HepG2 (cell line): ENCODE measurements around the gene TBC1D2B. TPM values are rescaled to one million over a fixed set of nuclear protein-coding genes. Genes with fewer than 3 reads are reported as not detected.
A peak's percentile ranks its signal among the peaks of the same experiment; 100 is the strongest.

Source experiments
- BRD4 ChIP-seq: sonication (generic); formaldehyde crosslinking; IDR thresholded peaks from 2 replicates; pipeline ENCODE4 v1.4.0; 2020; ENCODE audit warnings: missing genetic modification reagents
- CEBPG ChIP-seq: IDR thresholded peaks from 2 replicates; pipeline ENCODE4 v1.6.1; 2016
- EHMT2 ChIP-seq: fragments of 200-600 bp; sonication (generic); IDR thresholded peaks from 2 replicates; pipeline ENCODE4 v1.7.0; 2017; ENCODE audit warnings: antibody characterized with exemption, low read depth, low read length, borderline replicate concordance
- FOXK2 ChIP-seq: fragments of 450-650 bp; IDR thresholded peaks from 2 replicates; pipeline ENCODE4 v1.6.1; 2016
- HNRNPK ChIP-seq: fragments of 200-400 bp; formaldehyde crosslinking; IDR thresholded peaks from 2 replicates; pipeline ENCODE4 v1.6.1; 2018; ENCODE audit warnings: low read length, low read depth, moderate library complexity, mild to moderate bottlenecking; ENCODE audit not compliant: poor library complexity, severe bottlenecking
- JDP2 ChIP-seq: sonication (generic); formaldehyde crosslinking; IDR thresholded peaks from 2 replicates; pipeline ENCODE4 v1.8.1; 2022; ENCODE audit warnings: missing genetic modification reagents, borderline replicate concordance
- KDM1A ChIP-seq: IDR thresholded peaks from 2 replicates; pipeline ENCODE4 v1.6.1; 2016; ENCODE audit warnings: missing compliant biosample characterization
- KDM6A ChIP-seq: IDR thresholded peaks from 2 replicates; pipeline ENCODE4 v1.6.1; 2016; ENCODE audit warnings: low read depth
- MED8 ChIP-seq: sonication (generic); formaldehyde crosslinking; IDR thresholded peaks from 2 replicates; pipeline ENCODE4 v1.8.1; 2023; ENCODE audit warnings: mild to moderate bottlenecking, missing genetic modification reagents; ENCODE audit not compliant: insufficient replicate concordance
- NR2F2 ChIP-seq: IDR thresholded peaks from 2 replicates; pipeline ENCODE4 v1.6.1; 2012; ENCODE audit warnings: low read depth, inconsistent platforms, borderline replicate concordance
- SATB2 ChIP-seq: sonication (generic); formaldehyde crosslinking; IDR thresholded peaks from 2 replicates; pipeline ENCODE4 v1.5.0; 2020; ENCODE audit warnings: missing genetic modification reagents
- SIX1 ChIP-seq: sonication (generic); formaldehyde crosslinking; IDR thresholded peaks from 2 replicates; pipeline ENCODE4 v1.4.0; 2020; ENCODE audit warnings: missing genetic modification reagents, borderline replicate concordance
- SPEN ChIP-seq: sonication (generic); formaldehyde crosslinking; IDR thresholded peaks from 2 replicates; pipeline ENCODE4 v1.5.1; 2020; ENCODE audit warnings: low read depth, mild to moderate bottlenecking, missing genetic modification reagents
- YY1 ChIP-seq: IDR thresholded peaks from 2 replicates; pipeline ENCODE4 v1.6.1; 2011; ENCODE audit warnings: low read length, low read depth, moderate library complexity, mild to moderate bottlenecking; ENCODE audit not compliant: insufficient read depth, insufficient replicate concordance
- ZNF256 ChIP-seq: sonication (generic); formaldehyde crosslinking; conservative IDR thresholded peaks from 2 replicates; pipeline ENCODE4 v1.4.0; 2020; ENCODE audit warnings: missing genetic modification reagents
- ZNF329 ChIP-seq: sonication (generic); formaldehyde crosslinking; IDR thresholded peaks from 2 replicates; pipeline ENCODE4 v1.9.0; 2021; ENCODE audit warnings: low read depth, mild to moderate bottlenecking, missing genetic modification reagents
- ZNF331 ChIP-seq: sonication (generic); formaldehyde crosslinking; IDR thresholded peaks from 2 replicates; pipeline ENCODE4 v1.4.0; 2020; ENCODE audit warnings: missing genetic modification reagents
- ZNF383 ChIP-seq: sonication (generic); formaldehyde crosslinking; IDR thresholded peaks from 2 replicates; pipeline ENCODE4 v1.4.0; 2020; ENCODE audit warnings: missing genetic modification reagents, mild to moderate bottlenecking, borderline replicate concordance
- ZNF557 ChIP-seq: sonication (generic); formaldehyde crosslinking; IDR thresholded peaks from 2 replicates; pipeline ENCODE4 v1.4.0; 2020; ENCODE audit warnings: missing genetic modification reagents
- ZNF577 ChIP-seq: sonication (generic); formaldehyde crosslinking; IDR thresholded peaks from 2 replicates; pipeline ENCODE4 v1.4.0; 2020; ENCODE audit warnings: mild to moderate bottlenecking, low read depth, missing genetic modification reagents, borderline replicate concordance
- ZNF605 ChIP-seq: sonication (generic); formaldehyde crosslinking; IDR thresholded peaks from 2 replicates; pipeline ENCODE4 v1.8.0; 2022; ENCODE audit warnings: mild to moderate bottlenecking, missing genetic modification reagents
- polyA plus RNA-seq, 8 experiments: library from polyadenylated mRNA; depleted of rRNA in 3 of 8; stranded (reverse) in 7 of 8; unstranded in 1 of 8; fragments of >200 nt; fragmentation: Illumina TruSeq in 4 of 8; extraction: Trizol in 4 of 8; gene quantifications; 2 replicates each; pipeline versions ENCODE4 v1.2.1 to v1.2.3, GENCODE V29; 2011 to 2016; ENCODE audit warnings: low read depth in 4 of 8, missing spikeins in 1 of 8, mixed read lengths in 1 of 8; ENCODE audit not compliant: insufficient read depth in 1 of 8
- total RNA-seq, 5 experiments: library from RNA; depleted of rRNA; stranded (reverse); fragments of >200 nt; fragmentation: Illumina TruSeq; extraction: Trizol; gene quantifications; 2 replicates each; pipeline ENCODE4 v1.2.3, GENCODE V29; 2016; ENCODE audit warnings: low read depth in 1 of 5
- TF ChIP-seq, protein P1 (sequence below): sonication (generic); formaldehyde crosslinking; IDR thresholded peaks from 2 replicates; pipeline ENCODE4 v1.4.0; 2020; ENCODE audit warnings: missing genetic modification reagents, borderline replicate concordance
- TF ChIP-seq, protein P2 (sequence below): sonication (generic); formaldehyde crosslinking; IDR thresholded peaks from 2 replicates; pipeline ENCODE4 v1.4.0; 2020; ENCODE audit warnings: missing genetic modification reagents
- TF ChIP-seq, protein P3 (sequence below): IDR thresholded peaks from 2 replicates; pipeline ENCODE4 v1.6.1; 2018; ENCODE audit warnings: missing genetic modification reagents, mild to moderate bottlenecking, missing compliant biosample characterization
- TF ChIP-seq, protein P4 (sequence below): sonication (generic); formaldehyde crosslinking; IDR thresholded peaks from 2 replicates; pipeline ENCODE4 v1.4.0; 2020; ENCODE audit warnings: missing genetic modification reagents
- TF ChIP-seq, protein P5 (sequence below): IDR thresholded peaks from 2 replicates; pipeline ENCODE4 v1.6.1; 2016; ENCODE audit warnings: low read depth, borderline replicate concordance

Gene TBC1D2B
- total and polyA plus RNA-seq, 2 of the 13 experiments (the other 11 are each of a cell fraction or from before 2014, with no cell fraction given), result 10.1 to 14.4 TPM

DNA sequence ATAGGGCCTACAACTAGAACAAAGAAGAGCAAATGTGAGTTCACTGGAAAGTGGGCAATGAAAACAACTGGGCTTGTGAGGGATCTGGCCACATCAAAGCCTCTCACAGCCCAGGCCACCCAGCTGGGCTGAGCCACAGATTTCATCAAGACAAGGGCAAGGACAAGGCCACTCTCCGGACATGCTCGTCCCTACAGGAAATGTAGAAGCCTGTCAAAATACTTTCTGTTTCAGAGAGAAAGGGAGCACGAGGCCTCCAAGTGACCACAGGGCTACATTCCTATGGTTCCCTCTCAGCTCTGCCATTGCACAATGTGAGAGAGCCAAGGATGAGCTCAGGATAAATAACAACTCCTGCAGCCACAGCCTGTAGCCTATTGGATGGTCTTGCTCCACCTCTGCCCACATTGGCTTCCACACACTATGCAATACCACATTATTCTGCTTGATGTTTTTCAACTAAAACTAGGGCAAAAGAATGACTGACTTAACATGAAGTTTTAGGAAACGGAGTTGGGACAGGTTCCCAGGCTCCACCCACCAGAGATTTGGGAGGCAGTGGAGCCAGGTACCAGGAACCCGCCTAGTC, 12.1 kb downstream of the TBC1D2B start (continued):
- TF ChIP-seq, protein P1, sequence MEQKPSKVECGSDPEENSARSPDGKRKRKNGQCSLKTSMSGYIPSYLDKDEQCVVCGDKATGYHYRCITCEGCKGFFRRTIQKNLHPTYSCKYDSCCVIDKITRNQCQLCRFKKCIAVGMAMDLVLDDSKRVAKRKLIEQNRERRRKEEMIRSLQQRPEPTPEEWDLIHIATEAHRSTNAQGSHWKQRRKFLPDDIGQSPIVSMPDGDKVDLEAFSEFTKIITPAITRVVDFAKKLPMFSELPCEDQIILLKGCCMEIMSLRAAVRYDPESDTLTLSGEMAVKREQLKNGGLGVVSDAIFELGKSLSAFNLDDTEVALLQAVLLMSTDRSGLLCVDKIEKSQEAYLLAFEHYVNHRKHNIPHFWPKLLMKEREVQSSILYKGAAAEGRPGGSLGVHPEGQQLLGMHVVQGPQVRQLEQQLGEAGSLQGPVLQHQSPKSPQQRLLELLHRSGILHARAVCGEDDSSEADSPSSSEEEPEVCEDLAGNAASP (CRISPR knock-in tag), result peak; percentile 94
- TF ChIP-seq ZNF577 (CRISPR knock-in tag) (0 out of 2 replicates have a peak, but pooled peaks have one; percentile 33), CEBPG (peak; percentile 99), KDM6A (CRISPR knock-in tag) (peak; percentile 91), KDM1A (CRISPR knock-in tag) (peak; percentile 80), SATB2 (CRISPR knock-in tag) (no peak), SIX1 (CRISPR knock-in tag) (peak; percentile 78; the same call in 1 of the 2 replicates), ZNF605 (CRISPR knock-in tag) (peak; percentile 98), ZNF557 (CRISPR knock-in tag) (peak; percentile 72; the same call in 1 of the 2 replicates), NR2F2 (peak; percentile 81), HNRNPK (no peak), SPEN (CRISPR knock-in tag) (peak; percentile 69), ZNF329 (CRISPR knock-in tag) (no peak), EHMT2 (peak; percentile 71; the same call in 1 of the 2 replicates), JDP2 (CRISPR knock-in tag) (no peak), MED8 (peak; percentile 64), ZNF256 (no peak), ZNF331 (peak; percentile 95), ZNF383 (CRISPR knock-in tag) (no peak), YY1 (no peak), FOXK2 (peak; percentile 90), BRD4 (CRISPR knock-in tag) (no peak; the same call in 1 of the 2 replicates)
- TF ChIP-seq, protein P2, sequence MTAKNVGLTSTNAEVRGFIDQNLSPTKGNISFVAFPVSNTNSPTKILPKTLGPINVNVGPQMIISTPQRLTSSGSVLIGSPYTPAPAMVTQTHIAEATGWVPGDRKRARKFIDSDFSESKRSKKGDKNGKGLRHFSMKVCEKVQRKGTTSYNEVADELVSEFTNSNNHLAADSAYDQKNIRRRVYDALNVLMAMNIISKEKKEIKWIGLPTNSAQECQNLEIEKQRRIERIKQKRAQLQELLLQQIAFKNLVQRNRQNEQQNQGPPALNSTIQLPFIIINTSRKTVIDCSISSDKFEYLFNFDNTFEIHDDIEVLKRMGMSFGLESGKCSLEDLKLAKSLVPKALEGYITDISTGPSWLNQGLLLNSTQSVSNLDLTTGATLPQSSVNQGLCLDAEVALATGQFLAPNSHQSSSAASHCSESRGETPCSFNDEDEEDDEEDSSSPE (CRISPR knock-in tag), result peak; percentile 76
- TF ChIP-seq, protein P3, sequence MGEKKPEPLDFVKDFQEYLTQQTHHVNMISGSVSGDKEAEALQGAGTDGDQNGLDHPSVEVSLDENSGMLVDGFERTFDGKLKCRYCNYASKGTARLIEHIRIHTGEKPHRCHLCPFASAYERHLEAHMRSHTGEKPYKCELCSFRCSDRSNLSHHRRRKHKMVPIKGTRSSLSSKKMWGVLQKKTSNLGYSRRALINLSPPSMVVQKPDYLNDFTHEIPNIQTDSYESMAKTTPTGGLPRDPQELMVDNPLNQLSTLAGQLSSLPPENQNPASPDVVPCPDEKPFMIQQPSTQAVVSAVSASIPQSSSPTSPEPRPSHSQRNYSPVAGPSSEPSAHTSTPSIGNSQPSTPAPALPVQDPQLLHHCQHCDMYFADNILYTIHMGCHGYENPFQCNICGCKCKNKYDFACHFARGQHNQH, result peak; percentile 97
- TF ChIP-seq, protein P4, sequence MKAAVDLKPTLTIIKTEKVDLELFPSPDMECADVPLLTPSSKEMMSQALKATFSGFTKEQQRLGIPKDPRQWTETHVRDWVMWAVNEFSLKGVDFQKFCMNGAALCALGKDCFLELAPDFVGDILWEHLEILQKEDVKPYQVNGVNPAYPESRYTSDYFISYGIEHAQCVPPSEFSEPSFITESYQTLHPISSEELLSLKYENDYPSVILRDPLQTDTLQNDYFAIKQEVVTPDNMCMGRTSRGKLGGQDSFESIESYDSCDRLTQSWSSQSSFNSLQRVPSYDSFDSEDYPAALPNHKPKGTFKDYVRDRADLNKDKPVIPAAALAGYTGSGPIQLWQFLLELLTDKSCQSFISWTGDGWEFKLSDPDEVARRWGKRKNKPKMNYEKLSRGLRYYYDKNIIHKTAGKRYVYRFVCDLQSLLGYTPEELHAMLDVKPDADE (CRISPR knock-in tag), result no peak
- TF ChIP-seq, protein P5, sequence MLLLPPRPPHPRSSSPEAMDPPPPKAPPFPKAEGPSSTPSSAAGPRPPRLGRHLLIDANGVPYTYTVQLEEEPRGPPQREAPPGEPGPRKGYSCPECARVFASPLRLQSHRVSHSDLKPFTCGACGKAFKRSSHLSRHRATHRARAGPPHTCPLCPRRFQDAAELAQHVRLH (CRISPR knock-in tag), result peak; percentile 95; the same call in 1 of the 2 replicates
